HG02642 (cell line): Measurements from ENCODE around the gene CTSG.
"Not testable (repeated sequence)": the region's sequence is repeated elsewhere in the genome, so short reads cannot be mapped to it uniquely, and the experiment has no call there.

Experiments
- ATAC-seq: cut with Tn5 transposase; IDR thresholded peaks from one replicate; pipeline ENCODE4 v1.9.1; 2021; ENCODE audit warnings: mild to moderate bottlenecking; ENCODE audit not compliant: unreplicated experiment, poor library complexity

The CTSG gene

DNA sequence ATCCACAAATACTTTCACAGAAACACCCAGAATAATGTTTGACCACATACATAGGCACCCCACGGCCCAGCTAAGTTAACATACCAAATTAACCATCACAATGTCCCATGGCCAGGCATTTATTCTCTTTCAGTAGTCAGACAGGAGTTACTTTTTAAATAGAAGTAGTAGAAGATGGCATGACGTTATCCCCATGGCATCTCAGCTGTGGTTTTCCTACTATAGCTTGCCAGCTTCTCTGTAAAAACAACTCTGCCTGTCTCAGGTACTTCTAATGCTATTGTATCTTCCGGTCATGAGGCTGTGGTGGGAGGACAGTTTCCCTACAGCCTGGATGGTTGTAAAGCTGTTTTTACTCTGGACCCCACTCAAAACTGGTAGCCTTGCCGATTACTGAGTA, 19.3 kb downstream of the CTSG start:
- ATAC-seq: no peak

DNA sequence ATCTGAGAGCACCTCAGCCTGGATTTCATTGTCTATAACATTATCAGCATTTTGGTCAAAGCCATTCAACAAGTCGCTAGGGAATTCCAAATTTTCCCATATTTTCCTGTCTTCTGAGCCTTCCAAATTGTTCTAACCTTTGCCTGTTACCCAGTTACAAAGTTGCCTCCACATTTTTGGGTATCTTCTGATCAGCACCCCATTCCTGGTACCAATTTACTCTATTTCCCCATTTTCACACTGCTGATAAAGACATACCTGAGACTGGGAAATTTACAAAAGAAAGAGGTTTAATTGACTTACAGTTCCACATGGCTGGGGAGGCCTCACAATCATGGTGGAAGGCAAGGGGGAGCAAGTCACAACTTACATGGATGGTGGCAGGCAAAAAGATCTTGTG, 27.0 kb downstream of the CTSG start:
- not testable (repeated sequence) for ATAC-seq

DNA sequence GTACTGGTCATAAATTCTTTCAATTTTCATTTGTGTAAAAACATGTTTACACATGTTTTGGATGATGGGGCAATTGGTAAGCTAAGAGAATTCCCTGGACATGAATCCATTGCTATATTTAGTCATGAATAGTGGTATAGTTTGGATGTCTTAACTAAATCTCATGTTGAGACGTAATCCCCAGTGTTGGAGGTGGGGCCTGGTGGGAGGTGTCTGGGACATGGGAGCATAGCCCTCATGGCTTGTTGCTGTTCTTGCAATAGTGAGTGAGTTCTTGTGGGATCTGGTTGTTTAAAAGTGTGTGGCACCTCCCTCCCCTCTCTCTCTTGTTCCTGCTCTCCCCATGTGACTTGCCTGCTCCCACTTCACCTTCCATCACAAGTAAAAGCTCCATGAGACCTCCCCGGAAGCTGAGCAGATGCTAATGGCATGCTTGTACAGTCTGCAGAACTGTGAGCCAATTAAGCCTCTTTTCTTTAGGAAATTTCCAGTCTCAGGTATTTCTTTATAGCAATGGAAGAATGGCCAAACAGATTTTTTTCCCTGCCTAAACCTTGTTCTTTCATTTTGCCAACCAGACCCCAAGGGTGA, 33.6 kb downstream of the CTSG start:
- ATAC-seq: no peak

DNA sequence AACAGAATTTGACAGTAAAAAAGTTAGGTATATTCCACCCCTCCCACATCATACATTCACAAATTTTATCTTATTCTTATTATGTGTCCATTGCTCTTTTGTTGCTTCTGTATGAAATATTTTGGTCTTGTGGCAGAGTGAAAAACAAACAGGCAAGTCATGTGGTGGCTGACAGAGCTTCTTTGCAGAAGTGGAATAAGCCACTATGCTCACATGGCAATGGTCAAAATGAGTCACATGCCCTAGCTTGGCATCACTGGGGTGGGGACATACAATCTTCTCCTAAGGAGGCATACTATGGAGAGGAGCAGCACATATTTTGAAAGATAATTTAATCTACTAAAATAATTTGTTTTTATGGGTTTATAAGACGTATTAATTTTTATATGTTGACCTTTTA, 40.3 kb downstream of the CTSG start:
- no peak for ATAC-seq

DNA sequence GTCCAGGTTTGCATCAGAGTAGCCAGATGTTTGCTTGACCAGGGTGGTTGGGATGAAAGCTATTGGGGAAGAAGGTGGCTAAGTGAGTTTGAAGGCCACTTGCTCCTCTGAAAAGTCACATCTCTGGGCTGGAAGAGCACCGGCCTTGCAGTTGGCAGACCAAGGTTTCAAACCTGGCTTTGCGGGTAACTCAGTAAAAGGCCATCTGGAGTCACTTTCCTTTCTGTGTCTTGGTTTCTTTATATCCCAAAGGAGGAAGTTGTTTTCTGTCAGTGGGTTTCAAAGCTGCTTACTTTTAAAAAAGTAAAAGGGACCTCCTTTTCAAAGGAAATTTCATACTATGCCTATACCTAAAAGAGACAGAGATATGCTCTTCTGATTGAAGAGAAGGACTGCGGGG, 41.8 kb downstream of the CTSG start:
- no peak for ATAC-seq

DNA sequence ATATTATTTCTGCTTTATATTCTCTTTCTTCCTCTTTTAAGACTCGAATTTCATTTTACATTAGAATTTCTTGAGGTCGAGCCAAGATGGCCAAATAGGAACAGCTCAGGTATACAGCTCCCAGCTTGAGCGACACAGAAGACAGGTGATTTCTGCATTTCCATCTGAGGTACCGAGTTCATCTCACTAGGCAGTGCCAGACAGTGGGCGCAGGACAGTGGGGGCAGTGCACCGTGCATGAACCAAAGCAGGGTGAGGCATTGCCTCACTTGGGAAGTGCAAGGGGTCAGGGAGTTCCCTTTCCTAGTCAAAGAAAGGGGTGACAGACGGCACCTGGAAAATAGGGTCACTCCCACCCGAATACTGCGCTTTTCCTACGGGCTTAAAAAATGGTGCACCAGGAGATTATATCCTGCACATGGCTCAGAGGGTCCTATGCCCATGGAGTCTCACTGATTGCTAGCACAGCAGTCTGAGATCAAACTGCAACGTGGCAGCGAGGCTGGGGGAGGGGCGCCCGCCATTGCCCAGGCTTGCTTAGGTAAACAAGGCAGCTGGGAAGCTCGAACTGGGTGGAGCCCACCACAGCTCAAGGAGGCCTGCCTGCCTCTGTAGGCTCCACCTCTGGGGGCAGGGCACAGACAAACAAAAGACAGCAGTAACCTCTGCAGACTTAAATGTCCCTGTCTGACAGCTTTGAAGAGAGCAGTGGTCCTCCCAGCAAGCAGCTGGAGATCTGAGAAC, 50.0 kb downstream of the CTSG start:
- not testable (repeated sequence) for ATAC-seq
